ENCODE measurements around the gene POLR3C.
"Not testable (repeated sequence)": the region's sequence is repeated elsewhere in the genome, so short reads cannot be mapped to it uniquely, and the experiment has no call there.

The POLR3C gene

DNA sequence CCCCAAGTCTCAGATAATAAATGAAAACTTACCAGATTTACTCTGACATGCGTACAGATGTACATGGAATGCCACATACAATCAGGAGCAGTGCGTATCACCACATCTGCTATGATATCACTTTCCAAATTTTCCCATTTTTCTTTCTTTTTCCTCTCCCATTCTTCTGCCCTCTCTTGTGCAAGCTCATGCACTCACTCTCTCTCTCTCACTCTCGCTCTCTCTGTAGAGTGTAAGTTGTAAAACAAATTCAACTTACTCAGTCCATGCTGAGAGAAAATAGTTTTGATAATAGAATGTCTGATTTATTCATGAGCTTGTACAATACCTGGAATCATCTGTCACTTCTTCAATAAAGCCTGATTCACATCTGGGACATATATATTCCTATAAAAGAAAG lies 35.4 kb upstream of the POLR3C start:
- Histone ChIP-seq H4K20me1 (ENCODE audit: insufficient read depth, low read length) (peaks cover 15% of the 10 kb centered on the region; the same call in 1 of the 2 replicates), H3K27me3 (ENCODE audit: low read depth, low read length) (no peaks in the 10 kb centered on the region), H3K4me2 (ENCODE audit: low read length) (no peak overlapping the region), H3K4me3 (ENCODE audit: low read length) (no peak overlapping the region), H3K36me3 (replicated peaks; ENCODE audit: low read depth, low read length) (peaks cover 16% of the 10 kb centered on the region), H3K4me1 (ENCODE audit: low read length) (peaks cover 14% of the 10 kb centered on the region), H2AFZ (ENCODE audit: low read depth, low read length) (no peak overlapping the region), H3K9ac (ENCODE audit: low read length) (no peak overlapping the region), H3K79me2 (ENCODE audit: low read length) (peaks cover 23% of the 10 kb centered on the region), H3K9me3 (ENCODE audit: insufficient read depth, low read length) (no peaks in the 10 kb centered on the region), H3K27ac (ENCODE audit: low read length) (no peak overlapping the region)
- no peak for TF ChIP-seq EZH2phosphoT487 (IDR thresholded peaks at IDR 0.05; ENCODE audit: low read depth)
- TF ChIP-seq, protein P1, sequence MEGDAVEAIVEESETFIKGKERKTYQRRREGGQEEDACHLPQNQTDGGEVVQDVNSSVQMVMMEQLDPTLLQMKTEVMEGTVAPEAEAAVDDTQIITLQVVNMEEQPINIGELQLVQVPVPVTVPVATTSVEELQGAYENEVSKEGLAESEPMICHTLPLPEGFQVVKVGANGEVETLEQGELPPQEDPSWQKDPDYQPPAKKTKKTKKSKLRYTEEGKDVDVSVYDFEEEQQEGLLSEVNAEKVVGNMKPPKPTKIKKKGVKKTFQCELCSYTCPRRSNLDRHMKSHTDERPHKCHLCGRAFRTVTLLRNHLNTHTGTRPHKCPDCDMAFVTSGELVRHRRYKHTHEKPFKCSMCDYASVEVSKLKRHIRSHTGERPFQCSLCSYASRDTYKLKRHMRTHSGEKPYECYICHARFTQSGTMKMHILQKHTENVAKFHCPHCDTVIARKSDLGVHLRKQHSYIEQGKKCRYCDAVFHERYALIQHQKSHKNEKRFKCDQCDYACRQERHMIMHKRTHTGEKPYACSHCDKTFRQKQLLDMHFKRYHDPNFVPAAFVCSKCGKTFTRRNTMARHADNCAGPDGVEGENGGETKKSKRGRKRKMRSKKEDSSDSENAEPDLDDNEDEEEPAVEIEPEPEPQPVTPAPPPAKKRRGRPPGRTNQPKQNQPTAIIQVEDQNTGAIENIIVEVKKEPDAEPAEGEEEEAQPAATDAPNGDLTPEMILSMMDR (IDR thresholded peaks at IDR 0.05; ENCODE audit: low read depth, low read length): no peak

DNA sequence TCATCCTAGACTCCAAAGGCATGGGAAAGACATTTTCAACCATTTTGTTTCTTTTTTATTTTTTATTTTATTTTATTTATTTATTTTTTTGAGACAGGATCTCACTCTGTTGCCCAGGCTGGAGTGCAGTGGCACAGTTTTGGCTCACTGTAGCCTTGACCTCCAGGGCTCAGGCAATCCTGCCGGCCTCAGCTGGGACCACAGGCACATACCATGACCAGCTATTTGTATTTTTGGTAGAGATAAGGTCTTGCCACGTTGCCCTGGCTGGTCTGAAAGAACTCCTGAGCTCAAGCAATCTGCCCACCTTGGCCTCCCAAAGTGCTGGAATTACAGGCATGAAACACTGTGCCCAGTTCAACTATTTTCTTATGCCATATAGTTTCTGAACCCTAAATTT lies 32.1 kb upstream of the POLR3C start:
- Histone ChIP-seq H3K36me3 (replicated peaks; ENCODE audit: low read depth, low read length) (peaks cover 18% of the 10 kb centered on the region), H3K27ac (ENCODE audit: low read length) (peak overlapping the region; percentile 38)

DNA sequence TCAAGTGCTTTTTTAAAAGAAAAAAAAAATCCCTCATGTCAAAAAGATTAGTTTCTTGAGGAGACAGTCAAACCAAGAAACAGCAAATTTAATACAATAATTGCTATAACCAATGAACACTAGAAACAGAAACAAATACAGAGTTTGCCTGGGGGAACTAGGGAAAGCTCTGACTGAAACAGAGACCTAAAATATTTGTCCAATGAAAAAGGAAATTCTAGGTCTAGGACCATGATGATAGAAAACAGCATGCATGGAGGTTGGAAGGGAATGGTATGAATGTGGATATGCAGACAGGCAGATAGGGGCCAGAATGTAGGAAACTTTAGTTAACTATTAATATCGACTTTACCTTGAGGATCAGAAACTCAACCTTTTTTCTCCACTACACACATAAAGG lies 31.5 kb upstream of the POLR3C start:
- H2AFZ ChIP-seq (ENCODE audit: low read depth, low read length): no peak overlapping the region
- peaks cover 24% of the 10 kb centered on the region for H3K36me3 ChIP-seq (replicated peaks; ENCODE audit: low read depth, low read length)
- 0 out of 2 replicates have a peak overlapping the region, but pooled peaks have one; percentile 8 for H3K4me3 ChIP-seq (ENCODE audit: low read length)
- peaks cover 12% of the 10 kb centered on the region for H3K9me3 ChIP-seq (ENCODE audit: insufficient read depth, low read length)
- no peaks in the 10 kb centered on the region for H3K27me3 ChIP-seq (ENCODE audit: low read depth, low read length)
- peaks cover 14% of the 10 kb centered on the region for H3K4me1 ChIP-seq (ENCODE audit: low read length)
- peaks cover 48% of the 10 kb centered on the region for H3K79me2 ChIP-seq (ENCODE audit: low read length)
- H3K27ac ChIP-seq (ENCODE audit: low read length): peak overlapping the region; percentile 38
- peak overlapping the region; percentile 39 for H3K4me2 ChIP-seq (ENCODE audit: low read length)
- H3K9ac ChIP-seq (ENCODE audit: low read length): no peak overlapping the region
- peaks cover 14% of the 10 kb centered on the region; the same call in 1 of the 2 replicates for H4K20me1 ChIP-seq (ENCODE audit: insufficient read depth, low read length)
- TF ChIP-seq, protein P1 (IDR thresholded peaks at IDR 0.05; ENCODE audit: low read depth, low read length): no peak
- TF ChIP-seq EZH2phosphoT487 (IDR thresholded peaks at IDR 0.05; ENCODE audit: low read depth): no peak

More for the DNA sequence above, 32.1 kb upstream of the POLR3C start:
- Histone ChIP-seq H3K79me2 (ENCODE audit: low read length) (peaks cover 44% of the 10 kb centered on the region), H3K4me2 (ENCODE audit: low read length) (peak overlapping the region; percentile 39; the same call in 1 of the 2 replicates), H4K20me1 (ENCODE audit: insufficient read depth, low read length) (peaks cover 14% of the 10 kb centered on the region; the same call in 1 of the 2 replicates), H3K4me1 (ENCODE audit: low read length) (peaks cover 14% of the 10 kb centered on the region)
- H2AFZ ChIP-seq (ENCODE audit: low read depth, low read length); H3K27me3 ChIP-seq (ENCODE audit: low read depth, low read length); H3K4me3 ChIP-seq (ENCODE audit: low read length); H3K9ac ChIP-seq (ENCODE audit: low read length); H3K9me3 ChIP-seq (ENCODE audit: insufficient read depth, low read length): not testable (repeated sequence)

DNA sequence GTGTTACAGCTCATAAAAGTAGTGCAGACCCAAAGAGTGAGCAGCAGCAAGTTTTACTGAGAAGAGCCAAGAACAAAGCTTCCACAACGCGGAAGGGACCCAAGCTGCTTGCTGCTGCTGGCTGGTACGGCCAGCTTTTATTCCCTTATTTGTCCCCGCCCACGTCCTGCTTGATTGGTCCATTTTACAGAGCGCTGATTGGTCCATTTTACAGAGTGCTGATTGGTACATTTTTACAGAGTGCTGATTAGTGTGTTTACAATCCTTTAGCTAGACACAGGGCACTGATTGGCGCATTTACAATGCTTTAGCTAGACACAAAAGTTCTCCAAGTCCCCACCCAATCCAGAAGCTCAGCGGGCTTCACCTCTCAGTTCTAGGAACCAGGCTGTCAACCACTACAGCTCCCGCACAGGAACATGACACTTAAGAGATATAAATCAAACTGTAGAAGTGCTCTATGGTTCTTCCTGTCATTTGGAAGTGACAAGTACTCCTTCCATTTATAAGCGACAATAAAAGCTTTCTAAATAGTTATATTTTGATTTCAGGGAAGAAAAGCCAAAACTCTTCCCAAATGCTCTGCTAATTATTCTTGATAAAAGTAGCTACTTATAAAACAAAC lies 28.6 kb upstream of the POLR3C start:
- peaks cover 24% of the 10 kb centered on the region for H3K9me3 ChIP-seq (ENCODE audit: insufficient read depth, low read length)
- no peak overlapping the region for H3K9ac ChIP-seq (ENCODE audit: low read length)
- TF ChIP-seq EZH2phosphoT487 (IDR thresholded peaks at IDR 0.05; ENCODE audit: low read depth): no peak
- TF ChIP-seq, protein P1 (IDR thresholded peaks at IDR 0.05; ENCODE audit: low read depth, low read length): no peak
- H3K4me1 ChIP-seq (ENCODE audit: low read length): peaks cover 14% of the 10 kb centered on the region
- peaks cover 20% of the 10 kb centered on the region; the same call in 1 of the 2 replicates for H4K20me1 ChIP-seq (ENCODE audit: insufficient read depth, low read length)
- peaks cover 56% of the 10 kb centered on the region for H3K79me2 ChIP-seq (ENCODE audit: low read length)
- H3K27me3 ChIP-seq (ENCODE audit: low read depth, low read length): no peaks in the 10 kb centered on the region
- H3K36me3 ChIP-seq (replicated peaks; ENCODE audit: low read depth, low read length): peaks cover 37% of the 10 kb centered on the region
- H3K4me3 ChIP-seq (ENCODE audit: low read length): no peak overlapping the region
- H3K27ac ChIP-seq (ENCODE audit: low read length): no peak overlapping the region
- no peak overlapping the region for H3K4me2 ChIP-seq (ENCODE audit: low read length)
- no peak overlapping the region for H2AFZ ChIP-seq (ENCODE audit: low read depth, low read length)

Measured in OCI-LY3 (cell line).